ENCODE measurements around the gene TXNRD1. TPM values are rescaled to one million over a fixed set of nuclear protein-coding genes. Genes with fewer than 3 reads are reported as not detected.

Gene TXNRD1
- polyA plus RNA-seq, 1 experiment = 673 TPM

GRCh38 chr12:104315326-104316224 is 100.0 kb downstream of the TXNRD1 start:
- TF ChIP-seq CTCF (IDR thresholded peaks at IDR 0.05; ENCODE audit: low read depth, low read length) = no peak
- ChIA-PET POLR2A (interaction anchor here (0.7 to 1.2 kb wide), 3 partner anchors 12 to 339 kb away, joined by 3 to 9 read pairs (median 3); partner anchors contain the start of gene EID3), CTCF (interaction anchor here (0.7 to 1.2 kb wide), 4 partner anchors 66 to 208 kb away, joined by 3 to 7 read pairs (median 5); no protein-coding TSS in a partner anchor)
- Histone ChIP-seq H3K27ac (ENCODE audit: low read depth, low read length) (peak overlapping the region; percentile 32), H3K27me3 (ENCODE audit: control insufficient read depth, insufficient read depth, low read length) (no peaks in the 10 kb centered on the region), H3K4me3 (ENCODE audit: low read depth, low read length) (no peak overlapping the region), H3K9me3 (ENCODE audit: control insufficient read depth, insufficient read depth, low read length) (no peaks in the 10 kb centered on the region)
- DNase-seq (ENCODE audit: low read depth, low spot score) = no peak

DNA sequence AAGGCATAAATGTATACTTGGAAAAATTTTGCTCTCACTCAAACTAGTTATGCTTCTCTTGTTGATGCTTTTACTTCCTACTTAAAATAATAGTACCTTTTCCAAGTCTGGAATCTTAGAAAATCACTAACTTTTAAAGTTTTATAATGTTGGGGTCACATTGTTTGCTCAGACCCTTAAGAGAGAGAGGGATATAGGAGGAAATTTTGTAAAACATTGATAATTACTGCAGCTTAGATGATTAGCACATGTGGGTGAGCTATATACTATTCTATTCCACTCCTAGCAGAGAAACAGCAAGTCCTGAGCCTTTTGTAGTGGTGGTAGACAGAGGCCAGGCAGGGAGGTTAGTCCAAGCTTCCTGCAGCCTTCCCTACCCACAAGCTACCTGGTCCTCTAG is 101.4 kb downstream of the TXNRD1 start:
- TF ChIP-seq CTCF (IDR thresholded peaks at IDR 0.05; ENCODE audit: low read depth, low read length) = no peak
- ChIA-PET CTCF (interaction anchor here (1.1 to 1.2 kb wide), 2 partner anchors 9 to 208 kb away, joined by 3 to 5 read pairs; no protein-coding TSS in a partner anchor), POLR2A (interaction anchor here (1.2 kb wide), 2 partner anchors 30 to 31 kb away, joined by 3 to 9 read pairs; no protein-coding TSS in a partner anchor)
- Histone ChIP-seq H3K4me3 (ENCODE audit: low read depth, low read length) (no peak overlapping the region), H3K27ac (ENCODE audit: low read depth, low read length) (no peak overlapping the region), H3K27me3 (ENCODE audit: control insufficient read depth, insufficient read depth, low read length) (no peaks in the 10 kb centered on the region), H3K9me3 (ENCODE audit: control insufficient read depth, insufficient read depth, low read length) (no peaks in the 10 kb centered on the region)
- no peak for DNase-seq (ENCODE audit: low read depth, low spot score)

DNA sequence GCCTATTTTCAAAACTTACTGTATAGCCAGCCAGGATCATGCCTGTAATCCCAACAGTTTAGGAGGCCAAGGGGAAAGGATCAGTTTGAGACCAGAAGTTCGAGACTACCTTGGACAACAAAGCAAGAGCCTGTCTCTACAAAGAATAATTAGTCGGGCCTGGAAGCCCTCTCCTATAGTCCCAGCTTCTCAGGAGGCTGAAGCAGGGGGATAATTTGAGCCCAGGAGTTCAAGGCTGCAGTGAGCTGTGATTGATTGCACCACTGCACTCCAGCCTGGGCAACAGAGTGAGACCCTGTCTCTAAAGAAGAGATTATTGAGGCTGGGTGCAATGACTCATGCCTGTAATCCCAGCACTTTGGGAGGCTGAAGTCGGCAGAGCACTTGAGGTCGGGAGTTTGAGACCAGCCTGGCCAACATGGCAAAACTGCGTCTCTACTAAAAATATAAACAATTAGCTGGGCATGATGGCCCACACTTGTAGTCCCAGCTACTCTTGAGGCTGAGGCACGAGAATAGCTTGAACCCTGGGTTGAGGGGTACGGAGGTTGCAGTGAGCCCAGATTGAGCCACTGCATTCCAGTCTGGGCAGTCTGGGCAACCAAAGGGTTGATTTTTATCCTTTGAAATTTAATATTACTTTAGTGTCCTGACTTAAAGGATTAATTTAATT is 102.1 kb downstream of the TXNRD1 start:
- no peaks in the 10 kb centered on the region for H3K27me3 ChIP-seq (ENCODE audit: control insufficient read depth, insufficient read depth, low read length)
- no peaks in the 10 kb centered on the region for H3K9me3 ChIP-seq (ENCODE audit: control insufficient read depth, insufficient read depth, low read length)
- no peak overlapping the region for H3K4me3 ChIP-seq (ENCODE audit: low read depth, low read length)
- no peak for TF ChIP-seq CTCF (IDR thresholded peaks at IDR 0.05; ENCODE audit: low read depth, low read length)
- ChIA-PET CTCF (interaction anchor here (1.1 kb wide), 1 partner anchor 9 kb away, joined by 5 read pairs; no protein-coding TSS in a partner anchor), POLR2A (interaction anchor here (1.2 kb wide), 1 partner anchor 30 kb away, joined by 3 read pairs; no protein-coding TSS in a partner anchor)
- no peak for DNase-seq (ENCODE audit: low read depth, low spot score)
- no peak overlapping the region for H3K27ac ChIP-seq (ENCODE audit: low read depth, low read length)

DNA sequence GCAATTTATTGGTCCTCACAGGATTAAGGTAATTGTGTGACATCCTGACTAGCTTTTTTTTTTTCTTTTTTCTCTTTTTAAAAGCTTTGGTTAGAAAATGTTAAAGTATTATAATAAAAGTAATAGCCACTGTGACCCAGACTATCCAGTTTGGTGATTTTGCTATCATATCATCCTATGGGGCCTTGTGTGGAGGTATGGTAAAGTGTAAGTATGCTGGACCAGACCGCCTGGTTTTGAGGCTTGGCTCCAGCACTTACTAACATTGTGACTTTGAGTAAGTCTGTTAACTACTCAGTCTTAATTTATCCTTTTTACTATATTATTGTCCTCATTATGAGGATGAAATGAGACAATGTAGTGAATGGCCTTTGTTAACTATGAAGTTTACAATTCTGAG is 103.4 kb downstream of the TXNRD1 start:
- CTCF ChIA-PET = no interaction called here
- DNase-seq (ENCODE audit: low read depth, low spot score) = no peak
- POLR2A ChIA-PET = interaction anchor here (0.9 kb wide), 1 partner anchor 11 kb away, joined by 3 read pairs; no protein-coding TSS in a partner anchor
- Histone ChIP-seq H3K27me3 (ENCODE audit: control insufficient read depth, insufficient read depth, low read length) (no peaks in the 10 kb centered on the region), H3K9me3 (ENCODE audit: control insufficient read depth, insufficient read depth, low read length) (no peaks in the 10 kb centered on the region), H3K27ac (ENCODE audit: low read depth, low read length) (no peak overlapping the region), H3K4me3 (ENCODE audit: low read depth, low read length) (no peak overlapping the region)
- TF ChIP-seq CTCF (IDR thresholded peaks at IDR 0.05; ENCODE audit: low read depth, low read length) = no peak
